Keratinocyte (primary cell): ENCODE data around the gene DST. TPM values are rescaled to one million over a fixed set of nuclear protein-coding genes. Genes with fewer than 3 reads are reported as not detected.

Experiments
- DNase-seq: peaks from one replicate; pipeline ENCODE4 v3.0.0-alpha.2; 2011; ENCODE audit warnings: low read depth, missing footprints, low spot score
- FAIRE-seq: peaks from 2 replicates; lab custom pipeline; 2011; peaks lifted over from hg19 to GRCh38; lab: Jason Lieb, UNC
- H2AFZ ChIP-seq: 2 replicates; pipeline ENCODE4 v1.6.0; 2012; ENCODE audit warnings: low read length, control low read depth, inconsistent platforms; ENCODE audit not compliant: control insufficient read depth
- H3K27ac ChIP-seq: 2 replicates; pipeline ENCODE4 v1.5.1; 2011; ENCODE audit warnings: low read length; ENCODE audit not compliant: control insufficient read depth, insufficient read depth
- H3K27me3 ChIP-seq: 3 replicates; pipeline ENCODE4 v1.6.0; 2011; ENCODE audit warnings: low read length; ENCODE audit not compliant: control insufficient read depth, insufficient read depth; ENCODE audit errors: extremely low read depth
- H3K36me3 ChIP-seq, 2 experiments: 2 replicates in 1 of 2; 3 replicates in 1 of 2; pipeline ENCODE4 v1.5.1; 2011; ENCODE audit warnings: low read length in 2 of 2, mild to moderate bottlenecking in 1 of 2; ENCODE audit not compliant: control insufficient read depth in 2 of 2, insufficient read depth in 2 of 2; ENCODE audit errors: extremely low read depth in 1 of 2
- H3K4me1 ChIP-seq: 3 replicates; pipeline ENCODE4 v1.5.1; 2011; ENCODE audit warnings: low read length; ENCODE audit not compliant: control insufficient read depth, insufficient read depth; ENCODE audit errors: extremely low read depth
- H3K4me2 ChIP-seq: 3 replicates; pipeline ENCODE4 v1.6.0; 2011; ENCODE audit warnings: low read depth, low read length; ENCODE audit not compliant: control insufficient read depth, insufficient read depth; ENCODE audit errors: extremely low read depth
- H3K4me3 ChIP-seq, 3 experiments: fragments of 200-600 bp in 1 of 3; sonication (generic) in 1 of 3; 2 replicates in 2 of 3; 3 replicates in 1 of 3; pipeline ENCODE4 v1.5.1; 2011 to 2016; ENCODE audit warnings: low read length in 3 of 3, mild to moderate bottlenecking in 3 of 3, control low read depth in 2 of 3, inconsistent platforms in 1 of 3, low read depth in 1 of 3, mixed read lengths in 1 of 3, mixed run types in 1 of 3, moderate library complexity in 1 of 3; ENCODE audit not compliant: control insufficient read depth in 2 of 3, insufficient read depth in 2 of 3; ENCODE audit errors: extremely low read depth in 1 of 3
- H3K79me2 ChIP-seq: 2 replicates; pipeline ENCODE4 v1.6.0; 2012; ENCODE audit warnings: low read length; ENCODE audit not compliant: control insufficient read depth, insufficient read depth
- H3K9ac ChIP-seq: 3 replicates; pipeline ENCODE4 v1.6.0; 2011; ENCODE audit warnings: low read length; ENCODE audit not compliant: control insufficient read depth, insufficient read depth; ENCODE audit errors: extremely low read depth
- H3K9me1 ChIP-seq: 3 replicates; pipeline ENCODE4 v1.6.0; 2011; ENCODE audit warnings: low read length; ENCODE audit not compliant: control insufficient read depth, insufficient read depth; ENCODE audit errors: extremely low read depth
- H3K9me3 ChIP-seq: 2 replicates; pipeline ENCODE4 v1.5.1; 2012; ENCODE audit warnings: low read depth, low read length; ENCODE audit not compliant: control insufficient read depth
- H4K20me1 ChIP-seq: 3 replicates; pipeline ENCODE4 v1.6.0; 2011; ENCODE audit warnings: low read length; ENCODE audit not compliant: control insufficient read depth, insufficient read depth; ENCODE audit errors: extremely low read depth
- EZH2 ChIP-seq: IDR thresholded peaks from one replicate; pipeline ENCODE4 v1.6.1; 2012; ENCODE audit warnings: inconsistent platforms, mild to moderate bottlenecking, low read length, moderate library complexity
- dilution Hi-C: fragments of 300-500 bp; cut with MboI; formaldehyde crosslinking; loops from one replicate; pipeline ENCODE4 v1.7.0; 2020; ENCODE audit warnings: low sequenced_read_pairs; ENCODE audit not compliant: extremely low pct_ligation_motif_present
- polyA plus RNA-seq, 5 experiments: library from polyadenylated mRNA; depleted of rRNA in 3 of 5; stranded (reverse) in 3 of 5; stranded (forward) in 1 of 5; unstranded in 1 of 5; fragments of >200 nt; gene quantifications; 1 replicate in 1 of 5; 2 replicates in 3 of 5; 3 replicates in 1 of 5; pipeline versions ENCODE4 v1.2.1 to v1.2.3, GENCODE V29; 2011 to 2012; ENCODE audit warnings: missing spikeins in 2 of 5, low read depth in 1 of 5, low replicate concordance in 1 of 5
- TF ChIP-seq, protein P1 (sequence below), 3 experiments: IDR thresholded peaks in 1 of 3; conservative IDR thresholded peaks in 1 of 3; optimal IDR thresholded peaks in 1 of 3; 2 replicates in 2 of 3; 3 replicates in 1 of 3; pipeline versions ENCODE3 to v1.5.1; 2011; ENCODE audit warnings: low read length in 3 of 3, mild to moderate bottlenecking in 3 of 3, moderate library complexity in 2 of 3, control low read depth in 1 of 3, inconsistent platforms in 1 of 3; ENCODE audit not compliant: insufficient read depth in 2 of 3; ENCODE audit errors: extremely low read depth in 1 of 3

DST gene
- polyA plus RNA-seq, 1 donor (not counting 4 experiments of a cell fraction or from before 2014, with no cell fraction given): 455 TPM

DNA sequence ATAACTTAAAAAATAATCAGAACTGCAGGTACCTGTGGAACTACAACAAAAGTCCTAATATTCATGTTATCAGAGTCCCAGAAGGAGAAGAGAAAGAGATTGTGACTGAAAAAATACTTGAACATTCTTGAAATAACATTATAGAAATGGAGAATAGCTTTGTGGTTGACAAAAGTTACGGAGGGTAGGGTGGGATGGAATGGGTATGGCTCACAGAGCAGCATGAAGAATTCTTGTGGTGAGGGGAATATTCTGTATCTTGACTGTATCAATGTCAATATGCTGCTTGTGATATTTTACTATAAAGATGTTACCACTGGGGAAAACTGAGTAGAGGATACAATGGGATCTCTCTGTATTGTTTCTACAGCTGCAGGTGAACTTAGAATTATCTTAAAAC, 122.5 kb downstream of the DST start:
- no peak overlapping the region for H3K27ac ChIP-seq
- peaks cover 2% of the 10 kb centered on the region in 2 experiments for H3K36me3 ChIP-seq
- no peak overlapping the region for H3K4me3 ChIP-seq
- no peak for FAIRE-seq
- no peak for TF ChIP-seq EZH2
- TF ChIP-seq, protein P1, sequence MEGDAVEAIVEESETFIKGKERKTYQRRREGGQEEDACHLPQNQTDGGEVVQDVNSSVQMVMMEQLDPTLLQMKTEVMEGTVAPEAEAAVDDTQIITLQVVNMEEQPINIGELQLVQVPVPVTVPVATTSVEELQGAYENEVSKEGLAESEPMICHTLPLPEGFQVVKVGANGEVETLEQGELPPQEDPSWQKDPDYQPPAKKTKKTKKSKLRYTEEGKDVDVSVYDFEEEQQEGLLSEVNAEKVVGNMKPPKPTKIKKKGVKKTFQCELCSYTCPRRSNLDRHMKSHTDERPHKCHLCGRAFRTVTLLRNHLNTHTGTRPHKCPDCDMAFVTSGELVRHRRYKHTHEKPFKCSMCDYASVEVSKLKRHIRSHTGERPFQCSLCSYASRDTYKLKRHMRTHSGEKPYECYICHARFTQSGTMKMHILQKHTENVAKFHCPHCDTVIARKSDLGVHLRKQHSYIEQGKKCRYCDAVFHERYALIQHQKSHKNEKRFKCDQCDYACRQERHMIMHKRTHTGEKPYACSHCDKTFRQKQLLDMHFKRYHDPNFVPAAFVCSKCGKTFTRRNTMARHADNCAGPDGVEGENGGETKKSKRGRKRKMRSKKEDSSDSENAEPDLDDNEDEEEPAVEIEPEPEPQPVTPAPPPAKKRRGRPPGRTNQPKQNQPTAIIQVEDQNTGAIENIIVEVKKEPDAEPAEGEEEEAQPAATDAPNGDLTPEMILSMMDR (optimal IDR thresholded peaks at IDR 0.05 in 1 of 3, IDR thresholded peaks at IDR 0.05 in 1 of 3, conservative IDR thresholded peaks at IDR 0.05 in 1 of 3; ENCODE audit: extremely low read depth in 1 of 3, insufficient read depth in 2 of 3, low read length in 3 of 3): no peak
- H3K9me1 ChIP-seq: no peaks in the 10 kb centered on the region
- no peaks in the 10 kb centered on the region for H3K4me1 ChIP-seq
- H3K9ac ChIP-seq: no peak overlapping the region
- no peaks in the 10 kb centered on the region for H3K27me3 ChIP-seq
- H4K20me1 ChIP-seq: no peaks in the 10 kb centered on the region
- DNase-seq: no peak
- H2AFZ ChIP-seq: no peak overlapping the region
- H3K4me2 ChIP-seq: no peak overlapping the region
- no peaks in the 10 kb centered on the region for H3K79me2 ChIP-seq
- dilution Hi-C loops: no loop called here
- no peaks in the 10 kb centered on the region for H3K9me3 ChIP-seq

DNA sequence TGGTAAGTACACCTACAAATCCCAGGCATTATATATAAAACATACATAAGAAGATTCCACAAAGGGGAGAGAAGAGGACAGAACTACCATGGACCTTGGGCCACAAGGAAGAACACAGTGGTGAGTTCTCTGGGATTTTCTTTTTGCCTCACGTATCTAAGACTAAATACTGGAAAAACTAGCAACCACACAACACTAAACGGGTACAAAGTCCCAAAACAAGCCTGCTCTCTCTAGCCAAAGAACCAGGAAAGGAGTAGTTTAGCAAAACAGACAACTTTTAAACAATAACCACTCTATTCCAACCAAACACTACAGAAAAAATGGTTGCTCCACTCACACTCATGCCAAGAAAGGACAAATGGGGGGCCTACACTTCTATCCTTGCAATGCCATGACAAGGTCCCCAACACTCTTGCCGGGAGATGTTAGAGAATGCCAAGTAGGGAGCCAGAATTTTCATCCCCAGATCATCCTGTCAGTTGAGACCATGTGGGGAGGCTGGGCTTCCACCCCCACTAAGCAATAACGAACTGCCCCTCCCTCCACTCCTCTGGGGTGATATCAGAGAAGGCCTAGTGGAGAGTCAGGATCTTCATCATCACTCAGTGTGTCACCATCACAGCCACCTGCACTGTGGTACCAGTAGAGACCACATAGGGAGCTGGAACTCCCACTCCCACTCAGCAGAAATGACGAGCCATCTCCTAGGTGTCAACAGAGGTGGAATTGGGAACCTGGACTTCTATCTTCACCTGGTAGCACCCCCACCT, 123.5 kb downstream of the DST start:
- TF ChIP-seq, protein P1 (optimal IDR thresholded peaks at IDR 0.05 in 1 of 3, IDR thresholded peaks at IDR 0.05 in 1 of 3, conservative IDR thresholded peaks at IDR 0.05 in 1 of 3; ENCODE audit: extremely low read depth in 1 of 3, insufficient read depth in 2 of 3, low read length in 3 of 3): no peak
- no peak for TF ChIP-seq EZH2
- no peak overlapping the region for H3K4me2 ChIP-seq
- H2AFZ ChIP-seq: no peak overlapping the region
- dilution Hi-C loops: no loop called here
- H3K27me3 ChIP-seq: no peaks in the 10 kb centered on the region
- H3K9me1 ChIP-seq: no peaks in the 10 kb centered on the region
- H3K9ac ChIP-seq: no peak overlapping the region
- no peak for DNase-seq
- no peaks in the 10 kb centered on the region for H4K20me1 ChIP-seq
- H3K79me2 ChIP-seq: no peaks in the 10 kb centered on the region
- FAIRE-seq: no peak
- H3K27ac ChIP-seq: no peak overlapping the region
- no peak overlapping the region for H3K4me3 ChIP-seq
- H3K36me3 ChIP-seq: peaks cover 2% of the 10 kb centered on the region in 2 experiments
- H3K9me3 ChIP-seq: no peaks in the 10 kb centered on the region
- H3K4me1 ChIP-seq: no peaks in the 10 kb centered on the region
